ENCODE measurements around the gene MBD3.
"Not testable (repeated sequence)": the region's sequence is repeated elsewhere in the genome, so short reads cannot be mapped to it uniquely, and the experiment has no call there.

MBD3 gene

GRCh38 chr19:1538978-1539377 lies 53.7 kb downstream of the MBD3 start:
- DNase-seq (ENCODE audit: low read depth), result no peak

- DNase-seq (ENCODE audit: low read depth), result not testable (repeated sequence)
Observed at GRCh38 chr19:1535699-1536098, 57.0 kb downstream of the MBD3 start.

GRCh38 chr19:1534972-1535371 lies 57.7 kb downstream of the MBD3 start:
- no peak for DNase-seq (ENCODE audit: low read depth)

- no peak for DNase-seq (ENCODE audit: low read depth)
Observed at GRCh38 chr19:1533510-1534150, 59.0 kb downstream of the MBD3 start.

- DNase-seq (ENCODE audit: low read depth), result no peak
Observed at GRCh38 chr19:1532003-1532402, 60.7 kb downstream of the MBD3 start.

- DNase-seq (ENCODE audit: low read depth), result no peak
Observed at GRCh38 chr19:1531587-1531986, 61.1 kb downstream of the MBD3 start.

- not testable (repeated sequence) for DNase-seq (ENCODE audit: low read depth)
Observed at GRCh38 chr19:1530856-1531255, 61.8 kb downstream of the MBD3 start.

GRCh38 chr19:1529430-1529816 lies 63.2 kb downstream of the MBD3 start:
- DNase-seq (ENCODE audit: low read depth), result no peak

- no peak for DNase-seq (ENCODE audit: low read depth)
Observed at GRCh38 chr19:1528596-1529429, 63.9 kb downstream of the MBD3 start.

- no peak for DNase-seq (ENCODE audit: low read depth)
Observed at GRCh38 chr19:1527650-1528309, 64.9 kb downstream of the MBD3 start.

GRCh38 chr19:1526979-1527649 lies 65.6 kb downstream of the MBD3 start:
- no peak for DNase-seq (ENCODE audit: low read depth)

GRCh38 chr19:1526066-1526778 lies 66.4 kb downstream of the MBD3 start:
- no peak for DNase-seq (ENCODE audit: low read depth)

- no peak for DNase-seq (ENCODE audit: low read depth)
Observed at GRCh38 chr19:1525343-1525742, 67.3 kb downstream of the MBD3 start.

- no peak for DNase-seq (ENCODE audit: low read depth)
Observed at GRCh38 chr19:1524972-1525325, 67.7 kb downstream of the MBD3 start.

- DNase-seq (ENCODE audit: low read depth), result no peak
Observed at GRCh38 chr19:1524287-1524971, 68.2 kb downstream of the MBD3 start.

Data from fibroblast of the conjunctiva (primary cell).